Gastroesophageal sphincter (tissue), 4 donors: Measurements from ENCODE around the gene SLC13A1. TPM values are rescaled to one million over a fixed set of nuclear protein-coding genes. Genes with fewer than 3 reads are reported as not detected.
"Not testable (repeated sequence)": the region's sequence is repeated elsewhere in the genome, so short reads cannot be mapped to it uniquely, and the experiment has no call there.

Experiments used
- ATAC-seq: fragments of 150-250 bp; one replicate; pipeline ENCODE4 v1.9.1; 2016; ENCODE audit warnings: mild to moderate bottlenecking, moderate library complexity
- H3K27ac ChIP-seq, 4 donors: fragments of 200-600 bp; sonication (generic) in 3 of 4; 1 replicate in 3 of 4; 2 replicates in 1 of 4; pipeline ENCODE4 v1.5.1; 2016 to 2019
- H3K27me3 ChIP-seq: fragments of 200-600 bp; sonication (generic); one replicate; pipeline ENCODE4 v1.5.1; 2019
- H3K36me3 ChIP-seq, 2 donors: fragments of 200-600 bp; sonication (generic); one replicate each; pipeline ENCODE4 v1.5.1; 2019; ENCODE audit warnings: control low read depth in 1 of 2
- H3K4me1 ChIP-seq, 3 donors: fragments of 200-600 bp; sonication (generic); 1 replicate in 2 of 3; 2 replicates in 1 of 3; pipeline ENCODE4 v1.5.1; 2016 to 2019; ENCODE audit warnings: control low read depth in 2 of 3
- H3K4me3 ChIP-seq, 2 donors: fragments of 200-600 bp; sonication (generic); one replicate each; pipeline ENCODE4 v1.5.1; 2019; ENCODE audit warnings: mild to moderate bottlenecking in 1 of 2, moderate library complexity in 1 of 2
- H3K9me3 ChIP-seq, 3 donors: fragments of 200-600 bp; sonication (generic); one replicate each; pipeline ENCODE4 v1.5.1; 2017 to 2019; ENCODE audit warnings: control low read depth in 2 of 3
- CTCF ChIP-seq, 4 experiments: fragments of 200-600 bp in 2 of 4; fragments of 450-650 bp in 2 of 4; sonication (generic) in 1 of 4; IDR thresholded peaks; one replicate each; pipeline ENCODE4 v1.5.1; 2017 to 2019; ENCODE audit warnings: antibody characterized with exemption in 4 of 4, mild to moderate bottlenecking in 2 of 4, moderate library complexity in 2 of 4
- EP300 ChIP-seq: sonication (generic); formaldehyde crosslinking; IDR thresholded peaks from one replicate; pipeline ENCODE4 v1.6.1; 2017; ENCODE audit warnings: antibody characterized with exemption, mild to moderate bottlenecking
- POLR2A ChIP-seq, 2 donors: fragments of 450-650 bp; IDR thresholded peaks; one replicate each; pipeline ENCODE4 v1.6.1; 2017; ENCODE audit warnings: antibody characterized with exemption in 2 of 2, mild to moderate bottlenecking in 2 of 2, moderate library complexity in 1 of 2
- POLR2AphosphoS5 ChIP-seq: sonication (generic); formaldehyde crosslinking; IDR thresholded peaks from one replicate; pipeline ENCODE4 v1.6.1; 2017; ENCODE audit warnings: antibody characterized with exemption
- WGBS, 2 donors: methylation state at CpG; one replicate each; pipeline ENCODE4 v1.1.5; 2018; ENCODE audit warnings: low coverage in 1 of 2; 5-methylcytosine and 5-hydroxymethylcytosine counted together
- total RNA-seq, 4 donors: library from RNA; depleted of rRNA; stranded (reverse); fragments of >200 nt; gene quantifications; one replicate each; pipeline ENCODE4 v1.1.0, GENCODE V29; 2016

The SLC13A1 gene
- total RNA-seq, 4 donors from 2014 or later, result not detected

- H3K27me3 ChIP-seq, result no peaks in the 10 kb centered on the region
- H3K4me1 ChIP-seq, result no peaks in the 10 kb centered on the region
- no peak overlapping the region for H3K27ac ChIP-seq
- ATAC-seq, result no peak
- no peaks in the 10 kb centered on the region for H3K9me3 ChIP-seq
- H3K4me3 ChIP-seq, result no peak overlapping the region
- TF ChIP-seq EP300, result no peak
- TF ChIP-seq POLR2AphosphoS5, result no peak
- TF ChIP-seq POLR2A (IDR thresholded peaks at IDR 0.05), result no peak
- no peak for TF ChIP-seq CTCF (IDR thresholded peaks at IDR 0.05)
- no peaks in the 10 kb centered on the region for H3K36me3 ChIP-seq
- 63 to 78% methylated on average over 2 of the region's 2 CpGs for WGBS, 2 donors
Measured at GRCh38 chr7:123099712-123100111, 100.1 kb downstream of the SLC13A1 start.

- Histone ChIP-seq H3K36me3 (no peaks in the 10 kb centered on the region), H3K27me3 (no peaks in the 10 kb centered on the region), H3K4me3 (no peak overlapping the region), H3K4me1 (no peaks in the 10 kb centered on the region), H3K27ac (no peak overlapping the region), H3K9me3 (no peaks in the 10 kb centered on the region)
- 83 to 85% methylated on average over 1 of the region's 1 CpG for WGBS, 2 donors
- no peak for ATAC-seq
- TF ChIP-seq EP300 (no peak), CTCF (IDR thresholded peaks at IDR 0.05) (no peak), POLR2A (IDR thresholded peaks at IDR 0.05) (no peak), POLR2AphosphoS5 (no peak)
Measured at GRCh38 chr7:123096976-123097375, 102.8 kb downstream of the SLC13A1 start.

- no peak overlapping the region for H3K27ac ChIP-seq
- H3K36me3 ChIP-seq, result no peaks in the 10 kb centered on the region
- TF ChIP-seq POLR2AphosphoS5 (no peak), CTCF (IDR thresholded peaks at IDR 0.05) (no peak), EP300 (no peak), POLR2A (IDR thresholded peaks at IDR 0.05) (no peak)
- H3K27me3 ChIP-seq, result no peaks in the 10 kb centered on the region
- no peak overlapping the region for H3K4me3 ChIP-seq
- no peak for ATAC-seq
- no peaks in the 10 kb centered on the region for H3K9me3 ChIP-seq
- WGBS, 2 donors, result 70 to 87% methylated on average over 1 of the region's 1 CpG
- H3K4me1 ChIP-seq, result no peaks in the 10 kb centered on the region
Measured at GRCh38 chr7:123096434-123096833, 103.3 kb downstream of the SLC13A1 start.

- H3K4me3 ChIP-seq, result no peak overlapping the region
- no peak for ATAC-seq
- TF ChIP-seq POLR2AphosphoS5, result no peak
- TF ChIP-seq POLR2A (IDR thresholded peaks at IDR 0.05), result no peak
- TF ChIP-seq EP300, result no peak
- no peak for TF ChIP-seq CTCF (IDR thresholded peaks at IDR 0.05)
- WGBS, 2 donors, result 58 to 65% methylated on average over 2 of the region's 2 CpGs
- H3K9me3 ChIP-seq, result peaks cover 0 to 4% (median 0%) of the 10 kb centered on the region in 3 donors
- no peaks in the 10 kb centered on the region for H3K36me3 ChIP-seq
- no peaks in the 10 kb centered on the region for H3K4me1 ChIP-seq
- H3K27ac ChIP-seq, result no peak overlapping the region
- H3K27me3 ChIP-seq, result no peaks in the 10 kb centered on the region
Measured at GRCh38 chr7:123090456-123090855, 109.3 kb downstream of the SLC13A1 start.

- not testable (repeated sequence) for H3K27ac ChIP-seq, H3K36me3 ChIP-seq, ATAC-seq, H3K4me3 ChIP-seq, H3K4me1 ChIP-seq, H3K27me3 ChIP-seq
- H3K9me3 ChIP-seq, result peaks cover 0 to 27% (median 0%) of the 10 kb centered on the region in 3 donors
- WGBS, 2 donors, result 100% methylated on average over 1 of the region's 1 CpG
Measured at GRCh38 chr7:123086910-123087309, 112.9 kb downstream of the SLC13A1 start.

- H3K27me3 ChIP-seq, H3K4me1 ChIP-seq, H3K36me3 ChIP-seq, ATAC-seq, H3K27ac ChIP-seq, H3K4me3 ChIP-seq: not testable (repeated sequence)
- WGBS, 2 donors, result 100% methylated on average over 4 of the region's 9 CpGs; no CpG with 5 or more reads in 1 of the 2 donors
- H3K9me3 ChIP-seq, result peaks cover 0 to 36% (median 0%) of the 10 kb centered on the region in 3 donors
Measured at GRCh38 chr7:123084861-123085260, 114.9 kb downstream of the SLC13A1 start.
